HCT116 (cell line): ENCODE measurements around the gene IL1RAPL1.

Experiments used
- CBX3 ChIP-seq: IDR thresholded peaks from 2 replicates; pipeline ENCODE4 v1.6.1; 2012; ENCODE audit warnings: low read depth
- CEBPB ChIP-seq: IDR thresholded peaks from 2 replicates; pipeline ENCODE4 v1.6.1; 2012; ENCODE audit warnings: low read depth
- CTCF ChIP-seq, 3 experiments: fragments of 200-600 bp in 1 of 3; sonication (generic) in 1 of 3; IDR thresholded peaks in 2 of 3; conservative IDR thresholded peaks in 1 of 3; 2 replicates each; pipeline ENCODE4 v1.5.1; 2012 to 2017; ENCODE audit warnings: low read depth in 2 of 3, low read length in 2 of 3, antibody characterized with exemption in 1 of 3, borderline replicate concordance in 1 of 3, control low read depth in 1 of 3, mild to moderate bottlenecking in 1 of 3, mixed read lengths in 1 of 3, mixed run types in 1 of 3, moderate library complexity in 1 of 3; ENCODE audit not compliant: insufficient read depth in 1 of 3
- EGR1 ChIP-seq: IDR thresholded peaks from 2 replicates; pipeline ENCODE4 v1.6.1; 2012; ENCODE audit warnings: low read depth
- EZH2 ChIP-seq: fragments of 200-600 bp; sonication (generic); IDR thresholded peaks from 2 replicates; pipeline ENCODE4 v1.6.1; 2017; ENCODE audit warnings: antibody characterized with exemption, mixed run types
- POLR2A ChIP-seq: IDR thresholded peaks from 2 replicates; pipeline ENCODE4 v1.7.0; 2011; ENCODE audit warnings: borderline replicate concordance; ENCODE audit not compliant: insufficient read depth, insufficient read length; ENCODE audit errors: extremely low read depth
- POLR2AphosphoS5 ChIP-seq: IDR thresholded peaks from 2 replicates; pipeline ENCODE4 v1.6.1; 2011; ENCODE audit warnings: mild to moderate bottlenecking, low read depth, low read length, moderate library complexity
- RAD21 ChIP-seq: IDR thresholded peaks from 2 replicates; pipeline ENCODE4 v1.6.1; 2012; ENCODE audit warnings: low read depth, mild to moderate bottlenecking
- REST ChIP-seq: IDR thresholded peaks from 2 replicates; pipeline ENCODE4 v1.6.1; 2012; ENCODE audit warnings: low read depth
- SIN3A ChIP-seq: IDR thresholded peaks from 2 replicates; pipeline ENCODE4 v1.6.1; 2012; ENCODE audit warnings: low read depth
- TCF7L2 ChIP-seq: IDR thresholded peaks from 2 replicates; pipeline ENCODE4 v1.7.0; 2011; ENCODE audit warnings: borderline replicate concordance, inconsistent platforms; ENCODE audit not compliant: insufficient read depth, insufficient read length; ENCODE audit errors: extremely low read depth
- YY1 ChIP-seq: IDR thresholded peaks from 2 replicates; pipeline ENCODE4 v1.6.1; 2011; ENCODE audit warnings: low read length, low read depth, moderate library complexity, mild to moderate bottlenecking; ENCODE audit not compliant: insufficient replicate concordance; ENCODE audit errors: extremely low read depth
- ZNF274 ChIP-seq: fragments of 200-500 bp; sonication (Bioruptor generic); IDR thresholded peaks from 2 replicates; pipeline ENCODE4 v1.6.1; 2014; ENCODE audit warnings: mild to moderate bottlenecking, low read depth, low read length, inconsistent platforms
- TF ChIP-seq, protein P1 (sequence below): IDR thresholded peaks from 2 replicates; pipeline ENCODE4 v1.6.1; 2012

DNA sequence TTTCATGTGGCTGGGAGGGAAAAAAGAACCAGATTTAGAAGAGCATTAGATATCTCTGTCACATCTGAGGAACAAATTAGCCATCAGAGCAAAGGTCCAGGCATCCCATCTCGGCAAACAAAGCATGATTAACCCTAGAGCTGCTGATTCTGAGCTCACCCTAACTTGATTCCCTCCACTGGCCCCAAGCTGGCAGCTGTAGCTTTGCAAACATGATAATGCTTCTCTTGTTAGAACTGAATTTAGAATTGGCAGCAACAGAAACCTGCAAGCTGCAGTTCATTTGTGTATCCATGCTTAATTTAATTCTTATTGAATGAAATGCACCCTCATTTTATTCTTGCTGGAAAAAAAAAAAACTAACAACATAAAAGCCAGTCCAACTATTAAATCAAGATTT, 289.2 kb downstream of the IL1RAPL1 start:
- TF ChIP-seq POLR2A (no peak), CTCF (IDR thresholded peaks at IDR 0.05 in 2 of 3, conservative IDR thresholded peaks at IDR 0.05 in 1 of 3; ENCODE audit: borderline replicate concordance in 1 of 3, insufficient read depth in 1 of 3, low read depth in 2 of 3, low read length in 2 of 3) (no peak), TCF7L2 (no peak), EGR1 (no peak), RAD21 (no peak), EZH2 (no peak), ZNF274 (no peak), POLR2AphosphoS5 (no peak), CBX3 (no peak), YY1 (no peak), REST (no peak), SIN3A (no peak), CEBPB (no peak)
- TF ChIP-seq, protein P1, sequence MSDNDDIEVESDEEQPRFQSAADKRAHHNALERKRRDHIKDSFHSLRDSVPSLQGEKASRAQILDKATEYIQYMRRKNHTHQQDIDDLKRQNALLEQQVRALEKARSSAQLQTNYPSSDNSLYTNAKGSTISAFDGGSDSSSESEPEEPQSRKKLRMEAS, result no peak
